ENCODE measurements around the gene GPC1.

GPC1 gene

GRCh38 chr2:240397542-240397916, 37.9 kb upstream of the GPC1 start:
- no peak overlapping the region for H3K27ac ChIP-seq (ENCODE audit: extremely low read depth, low read depth, low read length)

GRCh38 chr2:240397924-240398645, 37.4 kb upstream of the GPC1 start:
- CTCF ChIA-PET: no interaction called here
- Histone ChIP-seq H3K4me3 (ENCODE audit: low read depth, low read length) (no peak overlapping the region), H3K4me1 (ENCODE audit: control insufficient read depth, insufficient read depth, low read length) (no peaks in the 10 kb centered on the region), H3K9me3 (ENCODE audit: control insufficient read depth, insufficient read depth, low read depth, low read length) (no peaks in the 10 kb centered on the region), H3K36me3 (ENCODE audit: control insufficient read depth in 2 of 2, insufficient read depth in 1 of 2, low read length in 2 of 2) (no peaks in the 10 kb centered on the region), H3K27ac (ENCODE audit: extremely low read depth, low read depth, low read length) (no peak overlapping the region)
- POLR2A ChIA-PET: no interaction called here
- TF ChIP-seq ZBTB17 (tag by site-specific recombination; IDR thresholded peaks at IDR 0.05) (no peak), ZNF514 (tag by site-specific recombination; IDR thresholded peaks at IDR 0.05) (no peak), ZBTB10 (tag by site-specific recombination; IDR thresholded peaks at IDR 0.05) (no peak), ZNF426 (tag by site-specific recombination; IDR thresholded peaks at IDR 0.05) (no peak), BCL11A (tag by site-specific recombination; IDR thresholded peaks at IDR 0.05; ENCODE audit: low read depth) (no peak), ZNF335 (tag by site-specific recombination; conservative IDR thresholded peaks at IDR 0.05) (no peak), ZNF146 (tag by site-specific recombination; IDR thresholded peaks at IDR 0.05) (no peak), PRDM4 (tag by site-specific recombination; IDR thresholded peaks at IDR 0.05) (no peak), ZNF449 (tag by site-specific recombination; IDR thresholded peaks at IDR 0.05) (no peak), ZNF600 (tag by site-specific recombination; IDR thresholded peaks at IDR 0.05) (no peak), ZNF571 (tag by site-specific recombination; IDR thresholded peaks at IDR 0.05) (no peak), GLI4 (tag by site-specific recombination; IDR thresholded peaks at IDR 0.05) (no peak), ZNF19 (tag by site-specific recombination; IDR thresholded peaks at IDR 0.05; ENCODE audit: low read depth) (no peak), ZNF302 (tag by site-specific recombination; IDR thresholded peaks at IDR 0.05; ENCODE audit: low read depth) (no peak)

More at GRCh38 chr2:240397542-240397916, 37.9 kb upstream of the GPC1 start:
- H3K9me3 ChIP-seq (ENCODE audit: control insufficient read depth, insufficient read depth, low read depth, low read length): no peaks in the 10 kb centered on the region
- no peak overlapping the region for H3K4me3 ChIP-seq (ENCODE audit: low read depth, low read length)
- 0 out of 2 replicates have a peak, but pooled peaks have one; percentile 12 for TF ChIP-seq KLF1 (tag by site-specific recombination; IDR thresholded peaks at IDR 0.05)
- no peak for TF ChIP-seq ZNF148 (tag by site-specific recombination; IDR thresholded peaks at IDR 0.05; ENCODE audit: borderline replicate concordance)
- H3K36me3 ChIP-seq (ENCODE audit: control insufficient read depth in 2 of 2, insufficient read depth in 1 of 2, low read length in 2 of 2): no peaks in the 10 kb centered on the region
- POLR2A ChIA-PET: no interaction called here
- CTCF ChIA-PET: no interaction called here
- no peaks in the 10 kb centered on the region for H3K4me1 ChIP-seq (ENCODE audit: control insufficient read depth, insufficient read depth, low read length)

Measured in HEK293 (cell line).